Gastroesophageal sphincter (tissue), 3 donors: ENCODE results near the gene OTX2.

ENCODE experiments used
- CTCF ChIP-seq, 4 experiments: fragments of 200-600 bp in 2 of 4; fragments of 450-650 bp in 2 of 4; sonication (generic) in 1 of 4; IDR thresholded peaks; one replicate each; pipeline ENCODE4 v1.5.1; 2017 to 2019; ENCODE audit warnings: antibody characterized with exemption in 4 of 4, mild to moderate bottlenecking in 2 of 4, moderate library complexity in 2 of 4
- POLR2A ChIP-seq, 2 donors: fragments of 450-650 bp; IDR thresholded peaks; one replicate each; pipeline ENCODE4 v1.6.1; 2017; ENCODE audit warnings: antibody characterized with exemption in 2 of 2, mild to moderate bottlenecking in 2 of 2, moderate library complexity in 1 of 2

GRCh38 chr14:56809270-56810146 lies 771 bp downstream of the OTX2 start:
- no peak for TF ChIP-seq POLR2A (IDR thresholded peaks at IDR 0.05)
- TF ChIP-seq CTCF (IDR thresholded peaks at IDR 0.05), result no peak
